ENCODE measurements around the gene ACO1.

The ACO1 gene

DNA sequence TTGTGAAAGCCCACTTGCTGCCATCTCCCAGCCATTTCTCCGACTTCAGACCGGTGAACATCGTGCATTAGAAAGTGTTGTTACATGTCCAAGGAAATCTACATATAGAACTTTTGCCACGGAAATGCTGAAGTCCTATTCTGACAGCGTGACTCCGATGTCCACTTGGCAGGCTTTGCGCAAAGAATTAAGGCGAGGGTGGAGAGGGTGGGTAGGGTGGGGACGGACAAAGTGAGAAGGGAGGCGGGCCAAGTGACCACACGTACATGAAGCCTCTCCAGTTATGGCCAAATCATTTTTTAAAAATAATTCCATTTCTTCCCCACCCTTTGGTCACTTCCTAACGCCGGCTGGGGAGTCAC is 460 bp upstream of the ACO1 start:
- DNase-seq: no peak

DNA sequence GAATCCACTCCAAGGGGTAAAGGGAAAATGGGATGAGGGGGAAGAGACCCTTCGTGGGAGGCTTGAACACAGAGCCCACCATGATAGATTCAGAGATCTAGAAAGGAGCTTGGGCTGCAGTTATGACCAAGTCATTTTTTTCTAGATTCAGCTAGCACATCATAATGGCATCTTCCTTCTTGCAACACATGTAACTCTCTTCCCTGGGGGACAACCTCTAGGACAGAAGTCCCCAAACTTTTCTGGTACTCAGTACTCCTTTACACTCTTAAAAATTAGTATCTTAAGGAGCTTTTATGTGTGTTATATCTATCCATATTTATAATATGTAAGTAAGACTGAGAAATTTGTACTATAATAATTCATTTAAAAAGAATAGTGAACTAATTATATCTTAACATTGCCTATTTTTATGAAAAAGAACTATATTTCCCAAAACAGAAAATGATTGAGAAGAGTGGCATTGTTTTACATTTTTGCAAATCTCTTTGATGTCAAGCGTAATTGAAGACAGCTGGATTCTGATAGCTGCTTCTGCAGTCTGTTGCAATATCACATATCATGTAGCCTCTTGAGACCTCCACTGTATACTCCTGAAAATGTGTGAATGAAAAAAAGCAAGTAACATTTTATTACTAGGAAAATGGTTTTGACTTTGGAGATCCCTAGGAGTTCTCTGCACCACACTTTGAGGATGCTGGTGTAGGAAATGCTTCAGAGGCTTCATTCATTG is 875 bp downstream of the ACO1 start:
- DNase-seq: no peak

DNA sequence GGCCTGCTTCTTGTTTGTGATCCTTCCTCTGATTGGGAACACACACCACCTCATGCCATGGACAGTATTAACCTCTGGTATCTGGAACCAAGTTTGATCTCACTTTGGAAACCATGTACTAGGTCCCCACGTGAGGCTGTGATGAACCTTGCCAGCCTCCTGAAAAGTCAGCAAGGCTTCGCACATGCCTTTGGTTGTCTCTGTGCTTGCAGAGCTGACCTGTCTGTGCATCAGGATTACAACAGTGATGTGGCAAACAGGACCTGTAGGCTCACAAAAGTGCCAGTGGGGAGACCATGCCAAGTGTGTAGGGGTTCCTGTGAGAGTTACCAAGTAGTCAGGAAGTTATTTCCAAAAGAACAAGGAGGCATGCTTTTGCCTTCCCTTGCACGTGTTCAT is 1.4 kb downstream of the ACO1 start:
- DNase-seq: no peak

DNA sequence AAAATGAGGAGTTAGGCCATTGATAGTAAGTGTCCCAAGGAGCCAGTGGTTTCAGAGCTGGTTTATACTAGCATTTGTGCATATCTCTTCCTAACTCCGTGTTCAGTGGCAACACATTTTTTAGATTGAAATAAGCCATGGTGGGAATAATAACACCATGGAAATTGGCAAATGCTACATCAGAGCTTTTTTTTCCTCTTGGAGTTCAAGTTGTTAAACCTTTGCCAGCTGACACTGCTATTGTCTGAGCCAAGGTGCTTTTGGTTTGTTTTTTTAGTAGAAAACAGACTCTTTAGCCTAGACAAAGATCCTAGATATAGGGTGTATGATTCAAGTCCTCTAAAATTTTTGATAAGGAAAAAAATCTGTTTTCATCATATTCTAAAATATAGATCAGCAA is 2.8 kb downstream of the ACO1 start:
- DNase-seq: no peak

DNA sequence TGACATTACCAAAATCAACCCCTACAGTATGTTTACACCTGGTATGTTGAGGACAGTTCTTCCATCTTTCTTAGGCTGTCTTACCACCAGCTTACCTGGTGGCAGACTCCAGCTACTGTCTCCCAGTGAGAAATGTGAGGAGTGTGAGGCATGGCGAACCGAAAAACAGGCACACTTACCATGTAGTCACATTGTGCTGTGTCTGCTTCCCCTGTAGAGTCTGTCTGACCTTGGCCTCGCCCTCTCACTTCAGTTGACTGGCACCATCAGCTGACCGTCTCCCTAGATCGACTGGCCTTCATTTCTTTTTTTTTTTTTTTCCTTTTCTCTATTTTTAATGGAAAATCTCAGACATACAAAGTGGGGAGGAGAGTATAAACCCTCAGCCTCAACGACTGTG is 4.9 kb downstream of the ACO1 start:
- DNase-seq: no peak

DNA sequence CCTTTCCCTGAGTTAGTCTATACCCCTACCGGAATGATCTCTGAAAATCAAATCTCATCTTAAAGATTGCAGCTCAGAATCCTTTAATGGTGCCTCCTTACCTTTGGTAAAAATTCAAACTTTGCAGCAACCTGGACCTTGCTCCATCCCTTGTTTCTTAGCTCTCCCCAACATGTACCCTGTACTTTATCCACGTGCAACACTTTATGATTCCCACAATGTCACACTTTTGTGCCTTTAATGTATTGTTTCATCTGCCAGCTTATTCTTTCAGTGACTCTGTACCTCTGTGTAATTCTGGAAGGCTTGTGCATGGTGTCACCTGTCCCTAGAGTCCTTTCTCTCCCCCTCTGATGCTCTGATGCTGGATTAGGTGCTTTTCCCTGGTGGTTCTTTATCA is 9.5 kb downstream of the ACO1 start:
- no peak for DNase-seq

DNA sequence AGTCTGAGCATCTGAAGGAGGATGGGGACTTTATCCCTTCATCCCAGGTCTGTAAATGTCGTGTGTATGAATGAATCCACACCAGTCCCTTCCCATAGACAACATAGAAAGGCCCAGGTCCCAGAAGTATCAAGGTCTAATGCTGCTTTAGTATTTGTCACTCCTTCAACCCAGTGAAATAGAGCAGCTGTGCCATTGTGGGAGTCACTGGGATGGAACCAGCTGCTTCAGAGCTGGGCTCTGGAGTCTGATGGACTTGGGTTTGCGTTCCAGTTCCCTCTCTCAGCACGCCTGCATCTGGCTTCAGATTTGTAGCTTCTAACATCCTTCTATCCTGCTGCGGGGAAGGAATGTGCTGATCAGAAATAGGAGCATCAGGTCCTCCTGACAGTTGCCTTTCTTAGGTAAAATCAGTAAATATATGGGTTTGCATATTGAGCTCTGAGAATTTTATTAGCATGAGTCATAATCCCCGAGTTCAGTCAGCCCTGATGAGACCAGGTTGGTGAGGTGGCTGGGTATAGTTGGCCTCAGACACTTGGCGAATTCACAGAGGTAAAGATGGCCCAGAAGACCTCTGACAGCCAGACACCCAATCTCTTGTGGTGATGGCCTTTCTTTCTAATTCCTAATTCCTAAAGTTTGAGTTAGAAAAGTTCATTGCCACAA is 10.1 kb downstream of the ACO1 start:
- no peak for DNase-seq

DNA sequence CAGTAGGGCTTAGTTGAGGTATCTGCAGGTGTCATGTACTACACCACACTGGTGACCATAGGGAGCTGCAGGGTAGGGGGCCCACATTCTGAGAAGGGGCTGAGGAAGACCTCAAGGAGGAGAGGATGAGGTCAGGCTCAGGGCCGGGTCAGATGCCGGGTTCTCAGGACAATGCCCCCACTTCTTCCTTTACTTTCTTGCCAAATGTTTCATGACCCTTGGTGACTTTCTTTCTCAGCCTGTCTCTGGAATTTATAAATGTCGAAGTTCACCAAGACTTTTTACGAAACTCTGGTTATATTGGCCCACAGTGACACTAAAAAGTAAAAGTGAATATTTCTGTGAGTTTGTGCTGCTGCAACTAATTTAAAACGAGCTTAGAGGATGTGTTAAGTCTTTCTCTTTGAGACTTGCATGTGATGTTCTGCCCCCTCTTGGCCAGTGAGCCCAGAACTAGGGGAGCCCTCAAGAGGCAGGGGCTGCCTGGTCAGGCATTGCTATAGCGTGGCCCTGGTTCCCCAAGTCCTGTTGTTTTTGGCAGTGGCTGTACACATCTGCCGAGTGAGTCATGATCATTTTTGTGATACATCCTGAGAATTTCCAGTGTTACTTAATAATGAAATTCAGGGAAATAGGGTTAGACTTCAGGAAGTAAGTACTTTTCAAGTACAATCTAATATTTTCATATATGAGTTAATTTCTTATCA is 11.2 kb downstream of the ACO1 start:
- DNase-seq: no peak

DNA sequence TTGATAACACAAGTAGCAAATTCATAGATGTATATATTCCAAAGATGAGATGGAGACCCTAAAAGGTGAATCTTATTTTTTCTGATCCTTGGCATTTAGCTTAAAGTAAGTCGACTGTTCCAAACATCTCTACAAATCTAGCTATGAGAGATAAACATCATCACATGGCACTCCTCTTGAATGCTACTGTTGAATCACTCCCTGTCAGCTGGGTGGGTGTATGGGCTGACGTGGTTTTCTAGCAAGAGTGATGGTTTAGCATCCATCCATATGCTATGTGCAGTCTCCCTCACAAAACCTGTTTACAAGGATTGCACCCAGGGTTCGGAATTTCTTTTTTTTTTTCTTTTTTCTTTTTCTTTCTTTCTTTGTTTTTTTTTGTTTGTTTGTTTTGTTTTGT is 13.8 kb downstream of the ACO1 start:
- DNase-seq: no peak

DNA sequence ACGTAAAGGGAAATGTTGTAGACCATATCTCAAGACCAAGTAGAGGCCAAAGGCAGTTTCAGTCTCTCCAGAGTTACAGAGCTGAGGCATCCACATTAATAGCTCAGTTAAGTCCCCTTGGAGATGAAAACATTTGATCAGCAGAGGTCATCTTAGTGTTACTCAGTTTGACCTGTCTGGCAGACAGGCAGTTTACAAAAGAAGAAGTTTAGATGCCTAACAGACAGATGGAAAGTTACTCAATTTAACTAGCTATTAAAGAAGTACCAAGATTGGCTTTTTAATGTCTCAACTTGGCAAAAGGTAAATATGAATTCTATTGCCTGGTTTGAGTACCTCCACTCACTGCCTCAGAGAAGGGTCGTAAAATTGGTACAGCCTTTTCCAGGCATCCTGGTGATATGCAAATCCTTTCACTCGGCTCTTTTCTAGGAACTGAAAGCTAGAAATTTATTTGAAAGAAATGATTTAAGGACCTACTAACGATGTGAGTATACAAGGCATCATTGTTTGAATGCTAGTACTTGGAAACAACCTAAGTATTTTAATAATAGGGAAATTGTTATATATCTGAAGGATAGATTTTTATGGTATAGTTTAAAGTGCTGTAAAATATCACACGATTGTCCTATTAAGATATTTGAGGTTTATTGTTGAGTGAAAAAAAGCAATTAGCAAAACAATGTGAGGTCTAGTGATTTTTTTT is 14.8 kb downstream of the ACO1 start:
- DNase-seq: no peak

DNA sequence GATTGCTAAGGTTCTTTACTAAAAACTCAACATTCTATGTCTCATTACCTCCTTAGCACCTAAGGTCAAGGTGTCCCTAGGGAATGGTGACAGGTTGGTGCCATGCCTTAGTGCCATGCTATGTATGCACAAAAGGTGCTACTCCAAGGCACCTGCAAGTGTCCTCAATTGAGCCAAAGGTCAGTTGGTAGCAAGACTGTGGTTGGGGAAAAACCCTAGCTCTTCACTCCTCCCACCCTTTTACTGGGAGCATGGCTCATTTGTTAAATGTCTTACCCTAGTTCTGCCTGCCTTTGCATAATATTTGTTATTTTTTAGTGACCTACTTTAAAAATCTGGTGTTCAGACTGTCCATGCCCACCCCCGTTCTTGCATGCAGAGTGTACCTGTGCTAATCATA is 17.0 kb downstream of the ACO1 start:
- no peak for DNase-seq

DNA sequence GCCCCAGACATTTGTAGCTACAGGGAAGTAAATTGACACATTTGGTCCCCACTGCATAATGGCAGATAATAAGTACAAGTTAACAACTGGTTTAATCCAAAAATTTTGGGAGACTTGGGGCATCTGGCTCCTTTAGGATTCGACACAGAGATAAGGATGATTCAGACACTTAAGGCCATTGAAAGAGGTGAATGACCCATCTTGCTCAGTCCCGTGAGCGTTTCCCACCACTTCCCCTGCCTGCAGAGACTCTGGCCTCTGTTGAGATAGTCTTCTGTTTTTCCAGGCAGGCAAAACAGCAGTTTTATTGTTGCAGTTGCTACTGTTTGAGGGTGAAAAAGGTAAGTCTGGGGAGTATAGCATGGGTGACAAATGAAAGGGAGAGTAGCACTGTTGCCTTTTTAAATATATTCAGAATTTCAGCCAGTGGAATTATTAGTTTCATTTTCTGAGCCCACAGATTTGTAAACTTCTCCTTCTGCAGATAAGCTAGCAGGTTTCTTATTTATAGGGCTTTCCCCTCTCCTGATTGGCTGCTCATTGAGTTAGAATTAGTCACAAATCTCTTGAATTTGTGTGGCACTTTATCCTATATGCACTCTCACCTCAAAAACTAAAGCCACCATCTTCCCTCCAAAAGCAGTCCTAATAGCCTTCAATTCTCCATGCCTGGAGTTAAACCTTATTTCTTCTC is 19.3 kb downstream of the ACO1 start:
- DNase-seq: no peak

DNA sequence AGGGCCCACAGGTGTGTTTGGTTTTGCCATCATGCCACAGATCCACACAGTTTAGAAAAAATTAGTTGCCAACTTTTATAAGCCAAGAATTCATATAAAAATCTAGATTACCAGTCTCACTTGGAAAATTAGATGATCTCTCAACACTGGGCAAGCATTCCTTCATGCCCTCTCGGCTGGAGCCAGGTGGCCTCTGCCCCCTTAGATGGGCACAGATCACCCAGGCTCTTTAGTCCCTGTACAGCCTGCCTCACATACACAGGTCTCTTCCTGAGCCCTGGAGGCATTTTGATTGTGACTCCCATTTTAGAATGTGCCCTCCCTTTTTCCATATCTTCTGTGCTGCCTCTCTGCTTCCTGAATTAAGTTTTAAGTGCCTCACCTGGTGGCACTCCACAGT is 20.0 kb downstream of the ACO1 start:
- DNase-seq: no peak

DNA sequence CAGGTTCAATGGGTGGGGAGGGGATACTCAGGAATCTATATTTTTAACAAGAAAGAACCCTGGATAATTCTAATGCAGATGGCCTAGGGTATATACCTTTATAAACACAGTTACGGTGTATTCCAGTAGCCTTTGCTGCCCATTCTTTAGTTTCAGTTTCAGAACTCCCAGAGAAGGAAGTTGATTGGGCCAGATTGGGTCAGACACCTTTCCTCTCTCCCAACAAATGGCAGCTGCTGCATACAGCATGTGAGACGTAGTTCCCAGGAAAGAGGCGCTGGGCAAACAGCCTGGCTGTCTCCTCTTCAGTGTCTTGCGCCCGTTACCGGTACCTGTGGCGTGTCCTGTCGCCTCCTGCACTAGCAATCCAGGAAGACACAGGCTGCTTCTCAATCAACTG is 20.4 kb downstream of the ACO1 start:
- DNase-seq: no peak

DNA sequence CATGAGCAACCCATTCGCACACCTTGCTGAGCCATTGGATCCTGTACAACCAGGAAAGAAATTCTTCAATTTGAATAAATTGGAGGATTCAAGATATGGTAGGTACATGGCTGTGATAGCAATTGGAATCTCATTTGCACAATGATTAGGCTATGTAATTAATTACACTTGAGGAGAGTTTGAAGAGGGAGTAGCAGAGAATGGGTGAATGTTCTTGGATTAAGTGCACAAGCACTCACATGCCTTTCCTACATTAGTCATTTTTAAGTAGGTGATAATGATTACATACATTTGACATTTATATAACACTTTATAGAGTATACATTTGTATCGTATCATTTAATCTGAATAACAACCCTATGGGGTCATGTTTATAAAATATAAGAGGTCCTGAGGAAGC is 21.1 kb downstream of the ACO1 start:
- DNase-seq: no peak

DNA sequence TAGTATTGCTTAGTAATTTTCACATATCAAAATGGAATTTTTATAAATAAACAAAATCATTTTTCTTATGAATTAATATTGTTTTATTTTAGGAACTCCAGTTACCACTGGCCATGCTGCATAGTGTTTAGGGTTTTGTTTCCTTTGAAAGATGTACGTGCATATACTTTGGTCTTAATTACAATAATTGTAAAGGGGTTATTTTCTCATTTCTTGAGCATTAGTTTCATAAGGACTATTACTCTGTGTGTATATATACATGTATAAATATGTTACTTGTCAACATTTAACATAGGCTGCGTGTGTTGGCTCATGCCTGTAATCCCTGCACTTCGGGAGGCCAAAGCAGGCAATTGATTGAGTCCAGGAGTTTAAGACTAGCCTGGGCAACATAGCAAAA is 21.6 kb downstream of the ACO1 start:
- DNase-seq: no peak

DNA sequence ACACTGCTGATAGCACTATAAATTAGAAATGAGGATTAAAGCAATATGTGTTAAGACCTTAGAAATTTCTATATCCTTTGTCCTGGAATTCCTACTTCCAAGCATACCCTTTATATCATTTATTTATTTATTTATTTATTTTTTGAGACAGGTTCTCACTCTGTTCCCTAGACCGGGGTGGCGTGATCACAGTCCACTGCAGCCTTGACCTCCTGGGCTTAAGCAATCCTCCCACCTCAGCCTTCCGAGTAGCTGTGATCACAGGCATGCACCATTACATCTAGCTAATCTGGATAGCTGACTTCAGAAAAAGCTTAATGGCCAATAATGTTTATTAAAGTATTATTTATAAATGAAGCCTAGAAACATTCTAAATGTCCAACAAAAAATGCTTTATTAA is 27.3 kb downstream of the ACO1 start:
- DNase-seq: no peak

DNA sequence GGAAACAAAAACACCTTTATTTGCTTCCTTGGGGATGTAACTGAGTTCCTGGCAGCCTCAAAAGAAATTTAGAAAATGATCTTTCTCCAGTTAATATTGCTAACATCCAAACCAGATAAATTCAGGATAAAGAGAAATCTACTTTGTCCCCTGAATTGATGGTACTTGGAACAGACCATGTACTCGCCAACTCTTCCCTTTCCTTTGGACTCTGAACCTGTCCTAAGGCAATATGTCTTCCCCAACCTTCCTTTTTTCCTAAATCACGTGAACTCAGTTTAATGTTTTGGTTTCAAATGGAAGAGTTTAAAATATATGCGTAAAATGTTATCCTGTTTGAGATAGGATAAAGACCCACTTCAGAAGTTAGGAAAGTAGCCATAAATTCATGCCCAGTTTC is 28.0 kb downstream of the ACO1 start:
- DNase-seq: no peak

DNA sequence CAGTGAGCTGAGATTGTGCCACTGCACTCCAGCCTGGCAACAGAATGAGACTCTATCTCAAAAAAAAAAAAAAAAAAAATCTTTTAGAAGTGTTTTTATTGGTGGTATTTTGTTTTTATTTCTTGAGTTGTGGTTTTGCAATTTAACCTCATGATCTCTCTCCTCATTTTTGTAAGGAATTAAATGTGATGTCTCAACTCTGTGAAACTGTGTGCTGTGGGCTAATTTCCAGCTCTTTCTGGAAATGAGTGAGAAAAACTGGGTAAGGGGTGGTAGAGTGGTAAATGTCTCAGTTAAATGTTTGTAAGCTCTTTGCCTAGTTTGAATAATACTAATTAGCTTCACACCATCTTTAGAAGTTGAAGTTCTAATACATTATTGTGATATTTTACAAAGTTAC is 29.0 kb downstream of the ACO1 start:
- no peak for DNase-seq

DNA sequence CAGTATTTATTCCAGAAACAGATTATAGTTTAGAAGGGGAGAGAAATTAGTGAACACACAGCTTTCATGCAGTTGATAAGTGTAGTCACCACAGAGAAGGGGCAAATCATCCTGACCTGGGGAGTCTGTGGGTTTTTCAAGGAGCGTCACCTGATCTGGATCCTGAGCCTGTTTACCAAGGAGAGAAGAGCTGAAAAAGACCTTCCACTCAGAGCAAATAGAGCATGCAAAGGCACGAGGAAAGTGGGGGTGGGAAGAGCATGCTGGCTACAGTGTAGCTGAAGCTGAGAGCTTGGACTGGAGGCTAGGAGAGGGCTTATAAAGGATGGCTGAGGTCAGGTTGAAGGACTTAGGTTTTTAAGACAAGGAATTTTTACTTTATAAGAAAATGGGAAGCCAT is 30.4 kb downstream of the ACO1 start:
- DNase-seq: no peak

DNA sequence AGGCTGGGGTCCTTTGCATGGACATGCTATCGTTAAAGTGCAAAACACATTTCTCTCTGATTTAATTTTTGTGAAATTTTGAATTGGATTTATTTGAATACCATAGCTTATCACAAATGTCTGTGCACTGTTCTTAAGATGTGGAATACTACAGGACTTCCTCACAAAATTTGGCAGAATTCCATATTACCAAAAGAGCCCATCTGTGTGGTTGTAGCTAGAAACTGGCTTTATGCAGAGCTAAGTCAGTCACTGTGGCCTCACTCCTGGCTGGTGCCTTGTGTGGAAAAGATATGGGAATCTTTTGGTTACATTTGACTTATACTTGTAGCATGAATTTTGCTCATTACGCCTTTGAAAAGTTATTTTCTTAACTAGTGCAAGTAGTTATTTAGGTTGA is 35.5 kb downstream of the ACO1 start:
- no peak for DNase-seq

DNA sequence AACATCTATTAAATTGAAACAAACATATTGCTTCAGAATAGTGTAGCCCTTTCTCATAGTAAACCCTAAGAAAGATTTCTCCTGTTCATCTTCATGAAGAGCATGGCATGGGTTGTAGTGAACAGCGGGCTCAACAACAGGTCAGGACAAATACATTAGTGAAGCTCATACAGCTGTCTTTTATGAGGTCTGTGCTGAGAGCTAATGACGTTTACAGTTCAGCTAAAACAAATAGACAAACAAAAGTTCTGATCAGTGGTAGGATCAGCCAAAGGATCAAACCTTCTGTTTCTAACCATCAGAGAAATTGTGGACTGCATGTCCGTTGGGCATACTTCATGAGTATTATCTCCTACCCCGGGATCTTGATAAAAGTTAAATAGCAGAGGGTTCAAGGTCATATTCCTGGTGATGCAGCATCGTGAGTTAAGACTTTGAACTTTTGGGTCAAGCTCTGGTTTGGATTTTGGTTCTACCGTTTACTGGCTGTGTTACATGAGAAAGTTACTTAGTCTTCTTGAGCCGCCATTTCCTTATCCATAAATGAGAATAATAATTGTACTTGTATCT is 37.9 kb downstream of the ACO1 start:
- no peak for DNase-seq

DNA sequence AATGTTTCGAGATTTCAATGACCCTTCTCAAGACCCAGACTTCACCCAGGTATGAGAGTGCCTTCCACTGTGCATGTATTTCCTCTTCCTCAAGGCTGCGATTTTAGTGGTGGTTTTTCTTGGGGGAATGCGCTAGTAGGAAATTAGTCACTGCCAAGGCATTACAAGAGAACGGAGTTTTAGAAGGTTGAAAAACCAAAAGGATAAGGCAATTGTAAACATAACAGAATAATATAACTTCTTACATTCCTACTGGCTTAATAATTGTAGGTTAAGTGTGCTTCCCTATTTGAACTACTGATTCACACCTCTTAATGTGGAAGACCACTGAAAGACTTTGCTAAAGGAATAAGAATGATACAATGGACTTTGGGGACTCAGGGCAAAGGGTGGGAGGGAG is 38.9 kb downstream of the ACO1 start:
- no peak for DNase-seq

Measured in CD4-positive, alpha-beta T cell treated with Interleukin-4 for 4 hours (primary cell).